Right ventricle myocardium superior (tissue), 1 donor: ENCODE measurements around the gene ZNHIT2. TPM values are rescaled to one million over a fixed set of nuclear protein-coding genes. Genes with fewer than 3 reads are reported as not detected.

Source experiments
- ATAC-seq: fragments of 200-7000 bp; cut with Tn5 transposase; one replicate; pipeline ENCODE4 v1.9.1; 2020; ENCODE audit warnings: mild to moderate bottlenecking; ENCODE audit not compliant: poor library complexity
- DNase-seq: peaks from one replicate; pipeline ENCODE4 v3.0.0-alpha.2; 2020
- intact Hi-C: fragments of 100-400 bp; cut with DNase I; formaldehyde crosslinking; loops from one replicate; pipeline ENCODE4 v1.11.2; 2022
- microRNA-seq: library from miRNA; unstranded; fragments of <30 nt; microRNA quantifications from one replicate; pipeline ENCODE4 v1.2.0, GENCODE V29; 2020
- total RNA-seq: library from RNA; stranded (reverse); fragmentation: NEBNext Ultra II Directional; extraction: Animal tissue kit (Norgen Biotek cat#: 25700); gene quantifications from one replicate; pipeline ENCODE4 v1.2.1, GENCODE V29; 2021
- donor health status: DM: no; HTN: yes; CAD: no; lungs with severe emphysema.

Gene ZNHIT2
- total RNA-seq, 1 donor from 2014 or later: 5.7 TPM

DNA sequence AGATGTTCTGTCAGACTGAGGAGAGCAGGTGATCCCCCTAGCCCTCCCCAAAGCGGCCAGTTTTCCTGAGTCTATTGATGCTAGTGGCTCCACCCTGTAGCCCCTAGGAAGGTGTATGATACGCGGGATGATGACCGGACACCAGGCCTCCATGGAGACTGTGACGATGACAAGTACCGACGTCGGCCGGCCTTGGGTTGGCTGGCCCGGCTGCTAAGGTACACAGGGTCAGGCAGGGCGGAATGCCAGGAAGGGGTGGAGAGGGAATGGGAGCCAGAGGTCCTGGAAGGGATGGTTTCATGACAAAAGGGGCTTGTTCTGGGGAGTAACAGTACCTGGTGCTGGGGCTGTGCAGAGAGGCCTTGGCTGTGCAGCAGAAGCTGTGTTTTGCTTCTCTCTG lies 30.3 kb downstream of the ZNHIT2 start:
- intact Hi-C loops: no loop called here
- ATAC-seq (no peak), DNase-seq (no peak)

DNA sequence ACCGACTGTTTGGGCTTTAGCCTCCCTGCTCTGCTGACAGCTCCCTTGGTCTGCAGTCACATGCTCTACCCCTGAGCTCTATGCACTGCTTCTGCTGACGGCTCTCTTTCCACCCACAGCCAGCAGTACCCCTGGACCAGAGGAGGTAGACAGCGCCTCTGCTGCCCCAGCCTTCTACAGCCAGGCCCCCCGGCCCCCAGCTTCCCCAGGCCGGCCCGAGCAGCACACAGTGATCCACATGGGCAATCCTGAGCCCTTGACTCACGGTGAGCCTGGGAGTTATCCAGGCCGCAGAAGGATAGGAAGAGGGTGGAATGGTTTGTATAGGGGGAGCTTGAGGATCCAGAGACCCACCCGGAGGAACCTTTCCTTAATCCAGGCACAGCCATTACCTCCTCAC lies 30.7 kb downstream of the ZNHIT2 start:
- intact Hi-C loops: no loop called here
- no peak for ATAC-seq

DNA sequence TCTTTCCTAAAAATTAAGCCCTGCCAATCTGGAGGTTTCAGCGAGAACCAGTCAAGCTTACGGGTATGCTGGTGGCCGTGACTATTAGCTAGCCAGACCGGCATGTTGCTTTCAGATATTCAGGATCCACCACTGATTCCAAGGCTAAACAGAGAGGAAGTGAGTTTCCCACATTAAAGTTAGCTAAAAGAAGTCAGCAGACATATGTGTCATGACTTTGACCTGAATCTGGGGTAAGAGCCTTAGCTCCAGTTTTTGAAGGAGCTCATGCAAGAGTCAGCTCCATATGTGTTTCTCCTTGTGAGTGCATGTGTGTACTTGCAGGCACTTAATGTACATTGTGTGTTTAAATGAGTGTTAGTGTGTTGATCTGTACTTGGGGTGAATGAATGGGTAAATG lies 32.1 kb downstream of the ZNHIT2 start:
- no peak for ATAC-seq
- intact Hi-C loops: no loop called here
- no peak for DNase-seq

More for the DNA sequence above, 30.7 kb downstream of the ZNHIT2 start:
- DNase-seq: no peak

DNA sequence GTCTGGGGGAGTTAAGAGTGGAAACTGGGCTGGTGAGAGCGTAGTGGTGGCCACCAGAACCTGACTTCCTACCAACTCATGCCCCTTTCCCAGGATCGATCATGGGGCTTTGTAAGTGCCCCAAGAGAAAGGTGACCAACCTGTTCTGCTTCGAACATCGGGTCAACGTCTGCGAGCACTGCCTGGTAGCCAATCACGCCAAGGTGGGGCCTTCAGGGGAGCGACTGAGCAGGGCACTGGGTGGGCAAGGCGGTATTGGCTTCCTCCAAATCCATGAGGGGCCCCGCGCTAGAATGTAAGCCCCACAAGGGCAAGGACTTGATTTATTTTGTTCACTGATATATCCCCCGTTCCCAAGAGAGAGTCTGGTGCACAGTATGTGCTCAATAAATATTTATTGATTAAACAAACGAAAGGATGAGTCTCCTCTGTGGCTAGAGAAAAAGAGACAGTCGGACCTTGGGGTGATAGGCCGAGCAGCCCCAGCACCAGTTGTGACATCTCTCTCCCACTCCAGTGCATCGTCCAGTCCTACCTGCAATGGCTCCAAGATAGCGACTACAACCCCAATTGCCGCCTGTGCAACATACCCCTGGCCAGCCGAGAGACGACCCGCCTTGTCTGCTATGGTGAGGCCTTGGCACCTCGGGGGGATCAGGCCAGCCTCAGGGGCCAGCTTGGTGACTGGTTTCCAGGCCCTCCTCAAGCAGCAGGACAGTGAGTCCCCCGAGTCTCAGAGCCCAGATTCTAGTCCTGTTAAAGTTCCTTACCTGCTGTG lies 32.7 kb downstream of the ZNHIT2 start:
- DNase-seq (no peak), ATAC-seq (no peak)
- intact Hi-C loops: no loop called here

DNA sequence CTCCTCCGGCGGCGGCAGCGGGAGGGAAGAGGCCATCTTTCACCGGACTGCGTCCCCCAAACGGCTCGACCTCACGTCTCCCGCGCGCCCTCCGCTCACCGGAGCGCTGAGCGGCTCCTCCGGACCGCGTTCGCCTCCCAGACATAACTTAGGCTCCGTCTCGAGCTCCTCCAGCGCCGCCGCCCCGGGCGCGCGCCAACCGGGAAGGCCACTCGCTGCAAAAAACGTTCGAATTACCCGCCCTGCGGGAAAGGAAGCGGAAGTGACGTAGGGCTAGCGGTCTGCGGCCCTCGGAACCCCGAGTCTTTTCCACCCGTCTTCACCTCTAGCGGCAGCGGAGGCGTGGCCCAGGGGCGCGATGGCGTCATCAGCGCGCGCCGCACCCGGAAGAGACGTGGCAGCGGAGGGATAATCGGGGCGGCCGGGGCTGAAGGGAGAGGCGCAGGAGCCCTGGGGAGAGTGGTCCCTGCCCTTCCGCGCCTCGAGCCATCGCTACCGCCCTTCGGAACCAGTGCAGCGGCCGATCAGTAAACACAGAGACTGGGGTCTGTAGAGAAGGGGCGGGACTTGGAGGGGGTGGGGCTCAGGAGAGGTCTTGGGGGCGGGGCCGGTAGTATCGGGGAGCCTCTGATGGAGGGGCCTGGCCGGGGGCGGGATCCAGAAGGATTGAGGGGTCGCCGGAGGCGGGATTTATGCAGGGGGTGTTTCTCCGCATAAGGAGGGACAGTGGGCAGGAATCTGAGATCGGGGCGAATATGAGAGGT lies 33.5 kb downstream of the ZNHIT2 start, which contains the start of the genes CDCA5 and ZFPL1:
Gene CDCA5, minus strand, starts transcription at position 207 of the 764 bp plus-strand sequence. Its CDS starts 62 bp downstream, at position 145.
Gene ZFPL1, plus strand, starts transcription at position 389 of the 764 bp plus-strand sequence. CDS start 477 bp downstream, outside the sequence.
- ATAC-seq (peak; percentile 99), DNase-seq (peak; percentile 97)
- intact Hi-C loops: no loop called here

DNA sequence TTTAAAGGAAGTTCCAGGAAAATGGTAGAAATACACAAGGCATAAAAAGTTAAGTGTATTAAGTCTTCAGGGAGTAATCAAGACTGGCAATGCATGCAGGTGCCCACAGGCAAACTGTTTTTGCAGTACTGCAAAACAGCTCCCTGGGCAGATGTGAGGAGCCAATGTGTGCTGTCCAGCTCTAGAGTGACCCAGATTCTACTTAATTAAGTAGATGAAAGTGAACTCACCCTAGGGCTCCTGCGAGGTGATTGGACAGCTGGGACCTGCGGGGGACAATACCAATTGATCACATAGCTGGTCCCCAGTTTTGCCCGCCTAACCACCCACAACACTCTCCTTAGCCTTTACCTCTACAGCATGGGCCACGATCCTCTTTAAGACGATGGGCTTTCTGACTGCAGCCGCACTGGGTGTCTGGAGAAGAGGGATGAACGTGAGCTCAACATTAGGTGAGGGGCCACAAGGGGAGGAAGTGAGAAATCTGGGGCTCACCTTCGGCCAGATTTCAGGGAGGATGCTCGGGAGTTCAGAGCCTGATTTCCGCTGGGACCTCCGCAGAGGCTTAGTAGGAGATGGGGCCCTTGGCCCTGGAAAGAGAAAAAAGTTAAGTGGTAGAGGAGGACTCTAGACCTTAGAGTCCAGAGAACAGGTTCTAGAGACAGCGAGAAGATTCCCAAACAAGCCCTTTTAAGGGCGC lies 34.2 kb downstream of the ZNHIT2 start:
- intact Hi-C loops: no loop called here
- ATAC-seq: no peak
- DNase-seq: no peak

DNA sequence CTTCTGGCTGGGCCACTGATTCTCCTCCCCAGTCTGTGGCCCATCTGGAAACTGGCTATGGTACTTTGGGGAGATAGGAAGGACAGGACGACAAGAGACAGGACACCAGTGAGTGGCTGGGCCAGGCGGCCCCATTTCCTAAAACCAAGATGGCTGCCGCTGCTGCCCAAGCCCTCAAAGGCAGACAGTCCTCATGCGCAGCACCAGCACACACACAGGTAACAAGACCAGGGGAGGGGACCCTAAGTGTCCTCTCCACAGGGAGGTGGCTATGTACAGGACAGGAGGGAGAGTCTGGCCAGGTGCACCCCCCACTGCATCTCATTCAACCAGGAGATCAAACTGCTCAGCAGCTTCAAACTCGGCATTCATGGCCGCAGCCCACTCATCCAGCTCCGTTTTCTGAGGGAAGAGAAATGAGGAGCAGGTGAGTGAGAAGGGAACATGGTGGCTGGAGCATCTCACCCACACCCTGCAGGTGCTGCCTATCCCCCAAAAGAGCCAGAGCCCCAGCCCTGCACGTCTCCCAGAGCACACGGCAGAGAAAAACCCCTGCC lies 38.6 kb downstream of the ZNHIT2 start:
- intact Hi-C loops: no loop called here
- no peak for ATAC-seq
- no peak for DNase-seq

DNA sequence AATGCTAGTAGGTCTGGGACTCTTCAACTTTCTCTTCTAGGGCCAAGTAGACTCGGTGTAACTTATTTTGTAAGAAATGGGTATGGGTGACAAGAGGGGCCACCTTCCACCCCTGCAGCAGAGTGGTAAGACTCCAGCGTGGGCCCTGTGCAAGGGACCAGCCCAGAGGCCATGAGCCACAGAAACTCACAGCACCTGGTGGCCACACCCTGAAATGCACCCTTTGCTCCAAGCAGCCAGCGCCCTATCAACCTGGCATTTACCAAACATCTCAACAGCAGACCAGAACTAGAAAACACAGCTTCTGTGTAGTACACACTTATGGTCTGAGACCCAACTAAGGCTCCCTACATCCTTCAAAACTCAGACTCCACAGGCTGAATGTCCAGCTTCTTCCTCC lies 39.4 kb downstream of the ZNHIT2 start:
- ATAC-seq (peak; percentile 65), DNase-seq (peak; percentile 60)
- intact Hi-C loops: no loop called here

DNA sequence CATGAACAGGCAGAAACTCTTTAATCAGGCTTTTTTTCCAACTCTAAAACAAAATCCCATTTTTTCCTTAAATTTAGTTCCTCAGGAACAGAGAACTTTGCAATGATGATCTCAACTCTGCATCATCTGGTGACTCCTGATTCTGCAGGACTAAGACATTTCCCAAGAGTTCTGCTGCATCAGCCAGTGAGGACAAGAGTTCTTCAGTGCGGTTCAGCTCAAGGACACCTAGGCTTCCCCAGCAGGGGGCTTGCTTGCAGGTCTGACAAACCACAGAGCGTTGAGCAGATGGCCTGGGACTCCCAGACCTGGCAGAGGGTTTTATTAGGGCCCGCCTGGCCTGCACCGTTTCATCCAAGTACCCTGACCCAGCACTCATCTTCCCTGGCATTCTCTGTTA lies 40.0 kb downstream of the ZNHIT2 start:
- ATAC-seq (no peak), DNase-seq (no peak)
- intact Hi-C loops: no loop called here

DNA sequence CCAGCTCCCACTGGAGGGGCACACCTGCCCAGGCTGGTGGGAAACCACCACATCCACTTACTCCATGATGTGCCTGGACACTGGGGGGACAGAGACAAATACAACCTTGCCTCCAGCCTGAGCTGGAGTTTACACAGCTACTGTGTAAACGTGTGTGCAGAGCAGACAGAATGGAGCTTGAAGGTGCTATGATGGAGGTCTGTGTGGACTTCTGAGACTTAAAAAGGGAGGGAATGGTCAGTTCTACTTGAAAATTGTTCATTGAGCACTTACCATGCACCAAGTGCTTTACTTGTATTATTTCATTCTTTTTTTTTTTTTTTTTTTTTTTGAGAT lies 44.9 kb downstream of the ZNHIT2 start:
- intact Hi-C loops: no loop called here
- ATAC-seq (no peak), DNase-seq (no peak)

DNA sequence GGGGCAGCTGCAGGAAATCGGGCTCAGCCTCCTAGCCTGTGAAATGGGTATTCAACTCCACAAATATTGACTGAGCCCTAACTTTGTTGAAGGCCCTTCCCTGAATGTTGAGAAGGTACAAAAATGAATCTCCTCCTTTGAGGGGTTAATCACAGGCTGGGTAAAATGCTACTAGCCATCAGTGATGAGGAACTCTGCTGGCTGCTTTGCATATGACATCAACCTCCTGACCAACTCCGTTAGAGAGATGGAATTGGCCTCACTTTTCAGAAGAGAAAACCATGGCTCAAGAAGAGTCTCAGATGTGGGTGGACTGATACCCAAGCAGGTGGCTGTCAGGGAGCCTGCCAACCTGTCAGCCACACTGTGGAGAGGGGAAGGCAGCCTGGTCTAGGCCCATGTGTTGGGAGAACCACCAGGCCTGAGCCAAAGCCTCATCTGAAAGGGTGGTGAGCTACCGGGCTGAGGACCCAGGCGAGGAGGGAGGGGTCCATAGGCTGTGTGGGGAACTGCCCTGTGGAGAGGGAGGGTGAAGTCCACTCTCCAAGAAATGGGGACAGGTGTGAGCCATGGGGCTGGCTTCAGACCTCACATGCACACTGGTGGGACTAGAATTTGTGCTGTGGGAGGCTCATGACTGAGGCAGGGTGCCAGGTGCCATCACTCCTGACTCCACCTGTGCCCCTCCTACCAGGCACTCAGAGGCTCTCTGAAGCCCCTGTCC lies 45.4 kb downstream of the ZNHIT2 start:
- DNase-seq (no peak), ATAC-seq (no peak)
- intact Hi-C loops: no loop called here

DNA sequence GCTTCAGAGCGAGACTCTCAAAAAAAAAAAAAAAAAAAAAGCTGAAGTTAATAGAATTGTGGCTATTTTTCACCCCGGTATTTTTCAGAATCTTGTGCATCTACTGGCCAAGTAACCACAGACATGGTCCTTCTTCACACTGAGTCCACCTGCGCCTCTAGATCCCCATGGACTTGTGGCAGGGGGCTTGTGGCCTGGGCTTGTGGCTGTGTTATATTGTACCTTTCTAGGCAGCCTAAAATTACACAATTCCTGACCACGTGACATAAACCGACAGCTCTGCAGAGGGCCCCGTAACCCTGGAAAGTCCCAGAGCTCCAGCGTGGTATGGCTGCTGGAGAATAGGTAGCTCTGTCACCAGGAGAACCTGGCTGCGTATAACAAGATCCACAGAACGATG lies 48.3 kb downstream of the ZNHIT2 start:
- DNase-seq (no peak), ATAC-seq (no peak)

DNA sequence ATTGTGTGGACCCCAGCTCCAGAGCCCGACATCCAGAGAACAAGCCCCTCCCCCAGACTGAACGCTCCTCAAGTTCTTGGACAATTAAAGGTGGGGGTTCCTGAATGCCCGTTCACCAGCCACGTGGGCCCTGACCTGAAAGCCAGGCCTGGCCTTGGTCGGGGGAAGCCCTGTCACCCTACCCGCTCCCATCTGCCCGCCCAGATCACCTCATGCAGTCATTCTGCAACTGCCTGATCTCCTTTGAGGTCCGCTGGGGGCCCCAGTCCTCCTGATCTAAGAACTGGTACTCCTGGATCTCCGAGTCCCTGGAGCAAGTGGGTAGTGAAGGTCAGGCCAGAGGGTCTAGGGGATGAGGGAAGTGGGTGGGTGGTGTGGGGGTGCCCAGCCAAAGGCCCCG lies 50.1 kb downstream of the ZNHIT2 start:
- intact Hi-C loops: no loop called here
- ATAC-seq (no peak), DNase-seq (no peak)

More for the DNA sequence above, 48.3 kb downstream of the ZNHIT2 start:
- intact Hi-C loops: no loop called here

DNA sequence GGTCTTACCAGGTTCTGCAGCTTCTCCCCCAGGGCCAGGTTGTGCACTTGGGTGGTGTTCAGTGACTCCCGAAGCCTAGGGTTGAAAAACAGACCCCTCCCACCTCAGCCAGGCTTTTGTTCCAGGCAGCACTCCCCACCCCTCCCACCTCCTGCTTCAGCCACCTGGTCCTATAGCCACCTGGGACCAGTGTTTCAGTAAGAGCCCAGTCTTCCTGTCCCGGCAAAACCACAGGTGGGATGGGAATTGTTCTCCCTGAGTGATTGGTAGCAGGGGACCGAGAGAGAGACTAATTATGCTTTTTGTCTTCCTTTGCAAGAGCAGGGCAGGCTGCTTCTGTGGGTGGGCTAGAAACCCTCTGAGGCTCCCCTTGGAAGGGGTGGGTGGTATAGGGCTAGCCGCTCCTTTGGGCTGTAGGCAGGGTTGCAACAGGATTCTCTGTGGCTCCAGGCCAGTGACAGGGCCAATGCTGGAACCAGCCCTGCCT lies 50.7 kb downstream of the ZNHIT2 start:
- intact Hi-C loops: no loop called here
- ATAC-seq (no peak), DNase-seq (no peak)

Small RNA genes within 50 kb of the gene (microRNA-seq; reads per million reads assigned to microRNA genes)
- not detected for gene MIR6751

Other genes starting within 250 kb of the ZNHIT2 start
- gene EHD1, start 239.1 kb downstream of the ZNHIT2 start, total RNA-seq: 47.4 TPM
- gene ATG2A, start 200.5 kb downstream of the ZNHIT2 start, total RNA-seq: 11.5 TPM
- gene PPP2R5B, start 193.0 kb downstream of the ZNHIT2 start, total RNA-seq: 20.6 TPM
- not detected for gene GPHA2, start 181.8 kb downstream of the ZNHIT2 start, total RNA-seq
- not detected for gene MAJIN, start 145.6 kb downstream of the ZNHIT2 start, total RNA-seq
- 2.0 TPM for gene BATF2, start 120.7 kb downstream of the ZNHIT2 start, total RNA-seq
- 126 TPM for gene ARL2, start 103.5 kb downstream of the ZNHIT2 start, total RNA-seq
- gene SNX15, start 90.3 kb downstream of the ZNHIT2 start, total RNA-seq: 18.0 TPM
- gene SAC3D1, start 76.5 kb downstream of the ZNHIT2 start, total RNA-seq: 7.8 TPM
- 3.1 TPM for gene NAALADL1, start 59.1 kb downstream of the ZNHIT2 start, total RNA-seq
- gene CDCA5, start 33.7 kb downstream of the ZNHIT2 start, total RNA-seq: 1.4 TPM
- gene ZFPL1, start 33.5 kb downstream of the ZNHIT2 start, total RNA-seq: 19.9 TPM
- 88.1 TPM for gene VPS51, start 21.5 kb downstream of the ZNHIT2 start, total RNA-seq
- 72.4 TPM for gene TM7SF2, start 5.8 kb downstream of the ZNHIT2 start, total RNA-seq
- gene FAU, start 4.4 kb upstream of the ZNHIT2 start, total RNA-seq: 666 TPM
- 33.5 TPM for gene MRPL49, start 4.6 kb upstream of the ZNHIT2 start, total RNA-seq
- 29.9 TPM for gene SYVN1, start 16.8 kb upstream of the ZNHIT2 start, total RNA-seq
- not detected for gene SPDYC, start 52.5 kb upstream of the ZNHIT2 start, total RNA-seq
- 66.9 TPM for gene CAPN1, start 64.2 kb upstream of the ZNHIT2 start, total RNA-seq
- 4.9 TPM for gene POLA2, start 144.3 kb upstream of the ZNHIT2 start, total RNA-seq
- 14.0 TPM for gene CDC42EP2, start 197.2 kb upstream of the ZNHIT2 start, total RNA-seq
- 49.3 TPM for gene DPF2, start 216.2 kb upstream of the ZNHIT2 start, total RNA-seq
- 1.0 TPM for gene TIGD3, start 237.1 kb upstream of the ZNHIT2 start, total RNA-seq